Mucosa of descending colon (tissue), 3 donors: ENCODE measurements around the gene BORCS8. TPM values are rescaled to one million over a fixed set of nuclear protein-coding genes. Genes with fewer than 3 reads are reported as not detected.
"Not testable (repeated sequence)": the region's sequence is repeated elsewhere in the genome, so short reads cannot be mapped to it uniquely, and the experiment has no call there.

Experiments
- ATAC-seq: fragments of 200-7000 bp; cut with Tn5 transposase; one replicate; pipeline ENCODE4 v1.9.1; 2020; ENCODE audit warnings: mild to moderate bottlenecking, moderate library complexity
- DNase-seq, 3 donors: peaks; one replicate each; pipeline ENCODE4 v3.0.0-alpha.2; 2020
- H3K36me3 ChIP-seq: fragments of 200-600 bp; one replicate; pipeline ENCODE4 v1.8.0; 2021; ENCODE audit warnings: low read depth, mild to moderate bottlenecking
- H3K4me1 ChIP-seq: fragments of 200-600 bp; one replicate; pipeline ENCODE4 v1.8.0; 2021; ENCODE audit warnings: low read depth, mild to moderate bottlenecking
- H3K4me3 ChIP-seq: fragments of 200-600 bp; one replicate; pipeline ENCODE4 v1.8.0; 2021; ENCODE audit warnings: mild to moderate bottlenecking
- H3K9me3 ChIP-seq: fragments of 200-600 bp; one replicate; pipeline ENCODE4 v1.8.0; 2021; ENCODE audit warnings: mild to moderate bottlenecking
- CTCF ChIP-seq: fragments of 200-600 bp; IDR thresholded peaks from one replicate; pipeline ENCODE4 v1.8.0; 2022; ENCODE audit warnings: antibody characterized with exemption, mild to moderate bottlenecking
- intact Hi-C, 2 donors: fragments of 100-400 bp; cut with DNase I in 1 of 2; cut with micrococcal nuclease in 1 of 2; formaldehyde crosslinking; loops; one replicate each; pipeline versions ENCODE4 v1.11.0 to v1.11.1; 2022; cut with DNase I, micrococcal nuclease
- total RNA-seq, 3 donors: library from RNA; stranded (reverse); fragmentation: NEBNext Ultra II Directional in 2 of 3; extraction: Animal tissue kit (Norgen Biotek cat#: 25700) in 2 of 3; gene quantifications; one replicate each; pipeline versions ENCODE4 v1.2.1 to v1.2.4, GENCODE V29; 2021 to 2023
- donor health status: DM: no; HTN: no; CAD: no; lungs with moderate emphysema.
- donor health status: DM: no; HTN: no; CAD: no.
- donor health status: DM: no; HTN: yes; CAD: no.

BORCS8 gene
- total RNA-seq, 3 donors from 2014 or later = 29.1 to 41.0 (median 31.8) TPM

- Histone ChIP-seq H3K36me3 (no peaks in the 10 kb centered on the region), H3K4me1 (no peaks in the 10 kb centered on the region), H3K4me3 (no peak overlapping the region), H3K9me3 (no peaks in the 10 kb centered on the region)
- no peak for ATAC-seq
- no peak for TF ChIP-seq CTCF
- no peak for DNase-seq
- intact Hi-C loops = no loop called here
Measured at GRCh38 chr19:19226204-19226603, 34.3 kb upstream of the BORCS8 start.

GRCh38 chr19:19224852-19225494 is 33.0 kb upstream of the BORCS8 start:
- no peaks in the 10 kb centered on the region for H3K4me1 ChIP-seq
- DNase-seq (peak; percentile 82 to 88 (median 84)), ATAC-seq (peak; percentile 96)
- no peak overlapping the region for H3K4me3 ChIP-seq
- no peaks in the 10 kb centered on the region for H3K36me3 ChIP-seq
- TF ChIP-seq CTCF = peak; percentile 54
- H3K9me3 ChIP-seq = no peaks in the 10 kb centered on the region
- intact Hi-C loops = no loop called here

DNA sequence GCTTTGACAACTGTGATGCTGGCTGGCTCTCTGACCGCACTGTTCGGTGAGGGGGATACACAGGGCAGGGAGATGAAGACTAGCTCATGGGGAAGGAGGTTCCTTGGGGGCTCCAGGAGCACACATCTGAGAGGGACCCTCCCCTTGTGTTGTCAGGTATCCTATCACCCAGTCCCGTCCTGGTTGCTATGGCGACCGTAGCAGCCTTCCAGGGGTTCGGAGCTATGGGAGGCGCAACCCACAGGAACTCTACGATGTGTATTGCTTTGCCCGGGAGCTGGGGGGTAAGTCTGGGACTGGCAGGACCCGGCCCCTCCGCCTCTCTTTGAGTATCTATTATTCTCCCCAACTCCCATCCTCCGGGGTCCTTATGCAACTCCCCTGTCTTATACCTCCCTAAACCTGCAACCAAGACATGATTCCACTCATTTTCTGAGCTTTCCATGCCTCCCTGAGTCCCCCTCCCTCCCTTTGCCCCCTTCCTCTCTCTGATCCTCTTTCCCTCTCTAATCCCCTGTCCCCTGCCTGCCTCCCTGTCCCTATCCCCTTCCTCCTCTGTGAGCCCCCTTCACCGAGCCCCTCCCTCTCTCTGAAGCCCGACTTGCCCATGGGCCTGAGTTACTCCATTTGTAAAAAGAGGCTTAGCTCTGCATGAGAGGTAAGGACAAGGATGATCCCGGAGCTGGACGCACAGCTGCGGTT is 32.3 kb upstream of the BORCS8 start:
- intact Hi-C loops = no loop called here
- no peak for TF ChIP-seq CTCF
- no peak for ATAC-seq

GRCh38 chr19:19223636-19224035 is 31.7 kb upstream of the BORCS8 start:
- Histone ChIP-seq H3K9me3 (no peaks in the 10 kb centered on the region), H3K4me1 (no peaks in the 10 kb centered on the region), H3K36me3 (no peaks in the 10 kb centered on the region), H3K4me3 (no peak overlapping the region)
- ATAC-seq (no peak), DNase-seq (no peak)
- no peak for TF ChIP-seq CTCF
- intact Hi-C loops = no loop called here

More for the DNA sequence above, 32.3 kb upstream of the BORCS8 start:
- no peak for DNase-seq
- H3K36me3 ChIP-seq = no peaks in the 10 kb centered on the region
- no peak overlapping the region for H3K4me3 ChIP-seq
- H3K4me1 ChIP-seq = no peaks in the 10 kb centered on the region
- no peaks in the 10 kb centered on the region for H3K9me3 ChIP-seq

- DNase-seq (no peak), ATAC-seq (no peak)
- TF ChIP-seq CTCF = no peak
- H3K4me3 ChIP-seq = no peak overlapping the region
- H3K4me1 ChIP-seq = no peaks in the 10 kb centered on the region
- no peaks in the 10 kb centered on the region for H3K36me3 ChIP-seq
- no peaks in the 10 kb centered on the region for H3K9me3 ChIP-seq
- intact Hi-C loops = no loop called here
Measured at GRCh38 chr19:19223060-19223459, 31.1 kb upstream of the BORCS8 start.

GRCh38 chr19:19221000-19221399 is 29.0 kb upstream of the BORCS8 start:
- H3K4me1 ChIP-seq, ATAC-seq, H3K9me3 ChIP-seq, intact Hi-C loops, DNase-seq, H3K4me3 ChIP-seq, H3K36me3 ChIP-seq: not testable (repeated sequence)
